Endothelial cell of umbilical vein (primary cell): ENCODE data around the gene ATP8A1. TPM values are rescaled to one million over a fixed set of nuclear protein-coding genes. Genes with fewer than 3 reads are reported as not detected.

Experiments
- BruUV-seq: library from RNA; stranded (reverse); fragments of 400-500 nt; replicated peaks from 2 replicates; lab custom pipeline; 2021; lab: Mats Ljungman, UMichigan
- CTCF ChIA-PET: fragments of 300-600, 350-600 bp; sonication (Branson Sonifier 250); formaldehyde crosslinking; loops from one replicate; lab custom pipeline; 2021; ENCODE audit warnings: antibody characterized with exemption, inconsistent platforms; lab: Charles Lee
- POLR2A ChIA-PET: fragments of 300-600, 350-600 bp; sonication (Branson Sonifier 250); formaldehyde crosslinking; loops from one replicate; lab custom pipeline; 2021; ENCODE audit warnings: antibody characterized with exemption, inconsistent platforms; lab: Charles Lee
- DNase-seq: peaks from one replicate; pipeline ENCODE4 v3.0.0-alpha.2; 2011; ENCODE audit warnings: low read depth, low spot score
- FAIRE-seq: peaks from 2 replicates; lab custom pipeline; 2011; peaks lifted over from hg19 to GRCh38; lab: Jason Lieb, UNC
- H2AFZ ChIP-seq: 2 replicates; pipeline ENCODE4 v1.6.0; 2012; ENCODE audit warnings: low read depth, low read length, control low read depth, inconsistent platforms
- H3K27ac ChIP-seq: 2 replicates; pipeline ENCODE4 v1.5.1; 2011; ENCODE audit warnings: low read depth, mild to moderate bottlenecking, control low read depth, low read length, moderate library complexity; ENCODE audit not compliant: insufficient read depth
- H3K27me3 ChIP-seq, 2 experiments: 2 replicates each; pipeline versions ENCODE4 v1.6.0 to v1.6.1; 2011; ENCODE audit warnings: low read length in 2 of 2, mixed read lengths in 1 of 2; ENCODE audit not compliant: control insufficient read depth in 2 of 2, insufficient read depth in 2 of 2
- H3K36me3 ChIP-seq, 2 experiments: 2 replicates in 1 of 2; 3 replicates in 1 of 2; pipeline ENCODE4 v1.5.1; 2011; ENCODE audit warnings: low read length in 2 of 2, mild to moderate bottlenecking in 1 of 2, moderate library complexity in 1 of 2; ENCODE audit not compliant: control insufficient read depth in 2 of 2, insufficient read depth in 2 of 2; ENCODE audit errors: extremely low read depth in 1 of 2
- H3K4me1 ChIP-seq: 3 replicates; pipeline ENCODE4 v1.5.1; 2011; ENCODE audit warnings: mild to moderate bottlenecking, low read length; ENCODE audit not compliant: control insufficient read depth, insufficient read depth; ENCODE audit errors: extremely low read depth
- H3K4me2 ChIP-seq: 2 replicates; pipeline ENCODE4 v1.6.1; 2011; ENCODE audit warnings: low read length, control low read depth, mixed read lengths; ENCODE audit not compliant: insufficient read depth
- H3K4me3 ChIP-seq, 3 experiments: fragments of 200-600 bp in 1 of 3; sonication (generic), shearing (Covaris generic) in 1 of 3; replicated peaks in 1 of 3; 2 replicates each; pipeline ENCODE4 v1.5.1; 2011 to 2016; ENCODE audit warnings: control low read depth in 3 of 3, low read length in 3 of 3, mild to moderate bottlenecking in 2 of 3, inconsistent platforms in 1 of 3, low read depth in 1 of 3, moderate library complexity in 1 of 3; ENCODE audit not compliant: insufficient read depth in 1 of 3
- H3K79me2 ChIP-seq: 2 replicates; pipeline ENCODE4 v1.6.0; 2012; ENCODE audit warnings: low read length, inconsistent platforms; ENCODE audit not compliant: control insufficient read depth, insufficient read depth
- H3K9ac ChIP-seq: replicated peaks from 2 replicates; pipeline ENCODE3; 2011; ENCODE audit warnings: low read length, control low read depth; ENCODE audit not compliant: insufficient read depth; ENCODE audit errors: extremely low read depth
- H3K9me1 ChIP-seq: replicated peaks from 3 replicates; pipeline ENCODE4 v1.6.0; 2011; ENCODE audit warnings: mild to moderate bottlenecking, low read length; ENCODE audit not compliant: control insufficient read depth, insufficient read depth; ENCODE audit errors: extremely low read depth
- H3K9me3 ChIP-seq: replicated peaks from 2 replicates; pipeline ENCODE4 v1.5.1; 2012; ENCODE audit warnings: low read length, inconsistent platforms; ENCODE audit not compliant: control insufficient read depth, insufficient read depth
- H4K20me1 ChIP-seq: replicated peaks from 2 replicates; pipeline ENCODE3; 2011; ENCODE audit warnings: mild to moderate bottlenecking, low read length; ENCODE audit not compliant: control insufficient read depth, insufficient read depth; ENCODE audit errors: extremely low read depth
- FOS ChIP-seq: IDR thresholded peaks from 2 replicates; pipeline ENCODE4 v1.6.1; 2011; ENCODE audit warnings: mild to moderate bottlenecking, low read length, moderate library complexity, borderline replicate concordance; ENCODE audit not compliant: insufficient read depth
- GATA2 ChIP-seq: IDR thresholded peaks from 2 replicates; pipeline ENCODE4 v1.7.0; 2011; ENCODE audit warnings: low read depth, mild to moderate bottlenecking, moderate library complexity, mixed read lengths, low read length; ENCODE audit not compliant: insufficient read length, insufficient read depth
- JUN ChIP-seq: IDR thresholded peaks from 2 replicates; pipeline ENCODE4 v1.6.1; 2011; ENCODE audit warnings: borderline replicate concordance, low read depth; ENCODE audit not compliant: insufficient read length, insufficient read depth
- POLR2A ChIP-seq: IDR thresholded peaks from 2 replicates; pipeline ENCODE4 v1.6.1; 2012; ENCODE audit warnings: low read depth, mild to moderate bottlenecking, control low read depth, low read length
- POLR2AphosphoS5 ChIP-seq: IDR thresholded peaks from 2 replicates; pipeline ENCODE4 v1.6.1; 2012; ENCODE audit warnings: low read depth, mild to moderate bottlenecking, control low read depth, low read length, moderate library complexity; ENCODE audit not compliant: insufficient read depth
- dilution Hi-C: fragments of 300-500 bp; cut with MboI; formaldehyde crosslinking; loops from one replicate; pipeline ENCODE4 v1.15.0; 2019; ENCODE audit warnings: low sequenced_read_pairs; ENCODE audit not compliant: extremely low pct_ligation_motif_present
- intact Hi-C: fragments of 100-400 bp; cut with micrococcal nuclease; formaldehyde crosslinking; loops from one replicate; pipeline ENCODE4 v1.10.0; 2022
- polyA plus RNA-seq, 4 experiments: library from polyadenylated mRNA; depleted of rRNA in 3 of 4; stranded (reverse) in 3 of 4; unstranded in 1 of 4; fragments of >200 nt; gene quantifications; 2 replicates each; pipeline versions ENCODE4 v1.2.1 to v1.2.3, GENCODE V29; 2011 to 2012; ENCODE audit warnings: missing spikeins in 1 of 4
- total RNA-seq: library from RNA; stranded (reverse); gene quantifications from 2 replicates; pipeline ENCODE4 v1.2.3, GENCODE V29; 2021
- TF ChIP-seq, protein P1 (sequence below): IDR thresholded peaks from 2 replicates; pipeline ENCODE4 v1.6.1; 2011; ENCODE audit not compliant: insufficient read depth, insufficient read length
- TF ChIP-seq, protein P2 (sequence below), 2 donors: IDR thresholded peaks; 1 replicate in 1 of 2; 2 replicates in 1 of 2; pipeline ENCODE4 v1.5.1; 2011; ENCODE audit warnings: low read length in 2 of 2, mild to moderate bottlenecking in 2 of 2, moderate library complexity in 2 of 2, control low read depth in 1 of 2, inconsistent platforms in 1 of 2, low read depth in 1 of 2; ENCODE audit not compliant: insufficient read depth in 1 of 2; ENCODE audit errors: extremely low read depth in 1 of 2

Gene ATP8A1
- total and polyA plus RNA-seq, 2 donors (not counting 3 experiments of a cell fraction or from before 2014, with no cell fraction given): 0.97 to 11.5 TPM

DNA sequence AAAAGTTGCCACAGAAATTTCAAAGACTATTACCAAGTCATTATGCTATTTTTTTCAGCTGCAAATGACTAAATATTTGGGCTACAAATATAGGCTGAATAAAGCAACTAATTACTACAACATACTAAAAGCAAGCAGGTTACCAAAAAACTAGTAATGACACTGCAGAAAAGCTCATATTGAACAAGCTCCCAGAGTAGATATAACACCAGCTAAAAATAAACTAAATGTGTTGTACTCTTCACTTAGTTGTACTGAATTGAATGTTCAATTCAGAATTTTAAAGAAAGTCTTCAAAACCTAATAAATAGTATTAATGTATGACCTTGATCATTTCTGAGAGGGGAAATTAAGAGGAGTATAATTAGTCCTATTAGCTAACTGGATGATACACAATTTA, 12.0 kb downstream of the ATP8A1 start:
- Histone ChIP-seq H3K27me3 (peaks cover 4 to 7% of the 10 kb centered on the region in 2 experiments), H3K9me1 (no peaks in the 10 kb centered on the region), H3K4me3 (no peak overlapping the region), H3K9me3 (no peaks in the 10 kb centered on the region), H3K79me2 (no peaks in the 10 kb centered on the region), H2AFZ (no peak overlapping the region), H3K9ac (no peak overlapping the region), H3K4me2 (no peak overlapping the region), H3K27ac (no peak overlapping the region), H3K4me1 (no peaks in the 10 kb centered on the region), H3K36me3 (no peaks in the 10 kb centered on the region), H4K20me1 (no peaks in the 10 kb centered on the region)
- TF ChIP-seq, protein P1, sequence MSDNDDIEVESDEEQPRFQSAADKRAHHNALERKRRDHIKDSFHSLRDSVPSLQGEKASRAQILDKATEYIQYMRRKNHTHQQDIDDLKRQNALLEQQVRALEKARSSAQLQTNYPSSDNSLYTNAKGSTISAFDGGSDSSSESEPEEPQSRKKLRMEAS: no peak
- TF ChIP-seq JUN (no peak), POLR2AphosphoS5 (no peak), POLR2A (no peak), GATA2 (no peak), FOS (no peak)
- TF ChIP-seq, protein P2, sequence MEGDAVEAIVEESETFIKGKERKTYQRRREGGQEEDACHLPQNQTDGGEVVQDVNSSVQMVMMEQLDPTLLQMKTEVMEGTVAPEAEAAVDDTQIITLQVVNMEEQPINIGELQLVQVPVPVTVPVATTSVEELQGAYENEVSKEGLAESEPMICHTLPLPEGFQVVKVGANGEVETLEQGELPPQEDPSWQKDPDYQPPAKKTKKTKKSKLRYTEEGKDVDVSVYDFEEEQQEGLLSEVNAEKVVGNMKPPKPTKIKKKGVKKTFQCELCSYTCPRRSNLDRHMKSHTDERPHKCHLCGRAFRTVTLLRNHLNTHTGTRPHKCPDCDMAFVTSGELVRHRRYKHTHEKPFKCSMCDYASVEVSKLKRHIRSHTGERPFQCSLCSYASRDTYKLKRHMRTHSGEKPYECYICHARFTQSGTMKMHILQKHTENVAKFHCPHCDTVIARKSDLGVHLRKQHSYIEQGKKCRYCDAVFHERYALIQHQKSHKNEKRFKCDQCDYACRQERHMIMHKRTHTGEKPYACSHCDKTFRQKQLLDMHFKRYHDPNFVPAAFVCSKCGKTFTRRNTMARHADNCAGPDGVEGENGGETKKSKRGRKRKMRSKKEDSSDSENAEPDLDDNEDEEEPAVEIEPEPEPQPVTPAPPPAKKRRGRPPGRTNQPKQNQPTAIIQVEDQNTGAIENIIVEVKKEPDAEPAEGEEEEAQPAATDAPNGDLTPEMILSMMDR (IDR thresholded peaks at IDR 0.05; ENCODE audit: extremely low read depth in 1 of 2, insufficient read depth in 1 of 2, low read depth in 1 of 2, low read length in 2 of 2): no peak
- FAIRE-seq (no peak), DNase-seq (no peak)
- intact Hi-C loops: no loop called here
- CTCF ChIA-PET: no interaction called here
- dilution Hi-C loops: no loop called here
- no TSS peak for BruUV-seq
- POLR2A ChIA-PET: no interaction called here
